HG02840 (cell line): ENCODE data around the gene OR6Q1.

Experiments used
- ATAC-seq: cut with Tn5 transposase; IDR thresholded peaks from one replicate; pipeline ENCODE4 v1.9.1; 2021; ENCODE audit warnings: mild to moderate bottlenecking, moderate library complexity, moderate number of reproducible peaks; ENCODE audit not compliant: unreplicated experiment, low FRiP score

Gene OR6Q1

DNA sequence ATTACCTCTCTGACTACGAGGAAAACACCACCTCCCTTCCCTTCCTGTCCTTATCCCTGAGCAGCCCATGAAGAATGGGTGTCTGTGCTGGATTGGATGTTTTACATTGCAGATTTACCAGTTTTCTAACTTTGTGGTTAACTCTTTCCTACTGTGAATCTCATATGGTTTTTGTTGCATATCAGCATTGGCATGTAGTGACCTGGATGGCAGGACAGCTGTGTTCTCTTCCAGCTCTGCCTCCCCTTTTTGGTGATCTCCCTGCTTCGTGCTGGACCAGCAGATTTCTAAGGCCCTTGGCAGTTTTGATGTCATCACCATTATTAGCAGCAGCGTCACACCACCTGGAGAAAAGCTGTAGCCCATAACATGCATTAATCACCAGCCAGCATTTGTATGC lies 26.7 kb downstream of the OR6Q1 start:
- ATAC-seq: no peak

DNA sequence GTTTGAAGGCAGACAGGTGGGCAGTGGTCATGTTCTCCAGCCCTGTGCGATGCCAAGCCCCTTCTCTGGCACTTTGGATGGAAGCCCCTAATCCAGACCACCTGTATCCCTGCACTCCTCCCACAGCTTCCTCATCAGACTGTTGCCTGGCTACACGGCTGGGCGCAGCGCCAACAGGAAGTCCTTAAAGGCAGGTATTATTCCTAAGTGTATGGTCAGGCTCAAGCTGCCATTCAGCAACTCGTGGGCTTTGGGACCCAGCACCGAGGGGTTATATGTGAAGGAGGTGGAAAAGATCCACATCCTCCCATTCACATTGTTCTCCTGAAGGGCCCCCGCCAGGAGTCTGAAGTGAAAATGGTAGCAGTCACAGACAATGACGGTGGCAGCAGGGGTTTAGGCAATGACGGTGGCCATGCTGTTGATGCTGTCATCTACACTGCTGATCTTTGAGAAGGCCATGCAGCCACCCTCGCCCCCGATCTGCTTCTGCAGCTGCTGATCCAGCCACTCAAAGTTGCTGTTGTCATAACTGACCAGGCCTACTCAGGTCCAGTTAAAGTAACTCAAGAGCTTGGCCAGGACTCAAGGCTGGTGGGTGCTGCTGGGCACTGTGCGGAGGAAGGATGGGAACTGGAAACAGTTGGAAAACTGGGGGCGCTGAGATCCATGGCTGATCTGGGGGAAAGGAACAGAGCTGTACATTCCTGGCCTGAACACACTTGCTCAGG lies 27.7 kb downstream of the OR6Q1 start:
- ATAC-seq: no peak

DNA sequence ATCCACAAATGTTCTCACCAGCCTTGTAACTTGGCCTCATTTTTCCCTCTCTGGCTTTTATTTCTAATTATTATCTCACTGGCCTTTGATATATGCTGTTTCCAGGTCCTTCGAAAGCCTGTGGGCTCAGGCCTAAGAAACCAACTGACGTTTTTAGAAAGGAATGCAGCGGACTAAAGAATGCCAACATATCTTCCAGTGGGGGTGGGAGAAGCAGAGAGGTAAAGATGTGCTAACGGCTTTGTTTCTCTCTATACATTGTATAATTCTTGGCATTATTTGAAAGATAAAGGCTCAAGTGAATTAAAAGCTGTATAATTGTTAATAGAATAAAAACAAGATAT lies 28.2 kb downstream of the OR6Q1 start:
- no peak for ATAC-seq

DNA sequence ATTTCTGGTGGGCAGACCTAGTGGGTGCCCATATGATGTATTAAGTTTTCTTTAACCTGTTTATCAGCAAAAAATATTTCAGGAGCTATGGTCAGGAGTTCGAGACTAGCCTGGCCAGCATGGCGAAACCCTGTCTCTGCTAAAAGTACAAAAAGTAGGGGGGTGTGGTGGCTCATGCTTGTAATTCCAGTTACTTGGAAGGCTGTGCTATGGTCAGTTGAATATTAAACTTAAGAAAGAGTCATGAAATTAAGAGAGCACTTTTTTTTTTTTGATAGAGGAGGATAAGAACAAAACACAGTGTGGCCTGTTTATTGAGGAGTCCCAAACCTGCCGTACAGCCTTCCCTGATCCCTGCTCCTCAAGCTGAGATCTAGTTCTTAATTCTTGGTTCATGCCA lies 29.8 kb downstream of the OR6Q1 start:
- no peak for ATAC-seq

DNA sequence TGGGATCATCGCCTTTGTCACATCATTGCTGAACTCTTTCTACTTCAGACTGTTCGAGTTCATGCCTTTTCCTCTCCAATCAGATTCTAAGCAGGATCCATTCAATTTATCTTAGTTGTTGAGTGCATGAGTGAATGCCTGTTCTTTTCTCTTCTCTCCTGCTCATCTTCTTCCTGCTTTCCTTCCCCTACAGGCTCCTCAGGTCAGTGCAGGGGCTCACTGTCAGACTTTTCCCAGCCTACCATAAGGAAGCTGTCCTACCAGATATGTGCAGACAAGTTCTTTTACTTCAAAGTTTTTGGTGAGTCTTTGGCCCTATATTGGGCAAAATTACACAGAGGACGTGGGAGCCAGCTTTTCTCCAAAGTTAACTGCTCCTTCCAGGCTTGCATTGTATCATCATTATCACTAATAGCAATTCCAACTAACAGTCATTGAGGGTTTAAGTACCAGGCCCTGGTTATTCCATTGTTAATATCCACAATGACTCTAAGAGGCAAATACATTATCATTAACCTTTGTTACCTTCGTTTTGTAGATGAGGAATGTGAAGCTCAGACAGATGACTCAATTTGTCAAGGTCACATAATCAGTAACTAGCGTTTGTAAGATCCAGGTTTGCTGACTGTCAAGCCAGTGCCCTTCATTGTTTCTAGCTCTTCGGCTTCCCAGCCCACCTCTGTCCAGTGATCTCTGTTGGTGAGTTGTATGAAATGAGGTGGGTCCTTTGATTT lies 30.4 kb downstream of the OR6Q1 start:
- no peak for ATAC-seq

DNA sequence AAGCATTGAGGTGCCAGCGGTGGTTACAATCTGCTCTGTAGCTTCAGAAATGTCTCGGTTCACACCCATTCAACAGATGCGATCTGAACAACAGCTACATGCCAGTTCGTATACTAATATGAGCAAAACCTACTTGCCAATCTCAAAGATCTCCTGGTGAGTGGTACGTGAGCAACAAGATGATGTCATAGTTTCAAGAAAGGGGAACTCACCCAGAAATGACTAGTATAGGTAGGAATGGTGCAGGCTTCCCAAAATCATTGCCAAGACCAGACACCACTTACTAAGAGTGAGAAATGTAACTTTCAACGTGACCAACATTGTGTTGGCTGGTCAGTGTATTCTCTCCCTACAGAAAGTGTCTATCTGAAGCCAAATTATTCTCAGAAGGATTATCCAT lies 31.1 kb downstream of the OR6Q1 start:
- no peak for ATAC-seq

DNA sequence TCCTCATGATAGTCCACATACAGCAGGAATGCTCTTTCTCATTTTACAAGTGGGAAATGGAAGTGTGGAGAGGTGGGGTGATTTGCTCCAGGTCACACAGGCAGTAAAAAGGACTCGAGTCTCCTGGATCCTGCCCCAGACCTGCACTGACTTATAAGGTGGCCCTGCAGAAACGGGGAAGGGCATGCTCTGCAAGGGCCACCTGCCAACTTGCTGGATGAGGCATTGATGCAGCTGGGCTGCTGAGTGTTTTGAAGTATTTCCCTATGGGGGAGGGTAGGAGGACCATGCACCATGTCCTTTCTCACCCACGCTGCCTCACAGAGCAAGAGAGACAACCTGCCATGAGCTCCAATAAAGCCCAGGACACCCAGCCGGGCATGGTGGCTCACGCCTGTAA lies 36.9 kb downstream of the OR6Q1 start:
- no peak for ATAC-seq

DNA sequence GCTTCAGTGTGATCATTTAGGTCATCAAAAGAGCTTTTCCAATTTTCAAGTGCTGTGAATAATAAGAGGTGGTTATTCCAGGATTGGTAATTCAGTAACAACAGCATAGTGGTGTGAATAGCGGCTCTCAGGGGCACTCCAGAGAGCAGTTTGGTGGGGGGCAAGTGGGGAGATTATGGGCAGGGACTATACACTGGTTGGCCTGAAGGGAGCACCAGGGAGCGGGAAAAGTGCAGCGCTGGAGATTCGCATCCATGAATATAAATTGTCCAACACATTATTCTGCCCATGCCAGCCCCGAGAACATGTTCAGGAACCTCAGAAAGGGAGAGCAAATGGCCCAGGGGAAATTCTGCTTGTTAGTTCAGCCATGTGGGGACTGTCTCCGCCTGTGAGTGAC lies 37.9 kb downstream of the OR6Q1 start:
- ATAC-seq: no peak

DNA sequence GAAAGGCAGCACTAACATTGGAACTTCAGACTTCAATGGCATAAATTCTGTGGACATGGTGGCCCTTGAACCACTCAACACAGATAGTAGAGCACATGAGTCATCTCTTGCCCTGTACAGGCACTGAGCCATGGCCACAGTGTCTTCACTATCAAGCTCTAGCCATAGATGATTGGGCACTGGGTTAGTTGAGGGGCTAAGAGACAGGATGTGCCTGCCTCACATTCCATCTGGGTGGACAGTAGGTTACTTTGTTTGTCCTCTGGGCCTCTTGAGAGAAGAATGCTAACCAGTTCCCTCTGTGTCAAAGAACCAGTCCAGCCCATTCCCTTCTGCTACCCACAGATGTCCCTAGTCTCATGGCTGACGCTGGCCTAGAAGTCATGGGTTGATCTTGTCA lies 39.8 kb downstream of the OR6Q1 start:
- no peak for ATAC-seq

DNA sequence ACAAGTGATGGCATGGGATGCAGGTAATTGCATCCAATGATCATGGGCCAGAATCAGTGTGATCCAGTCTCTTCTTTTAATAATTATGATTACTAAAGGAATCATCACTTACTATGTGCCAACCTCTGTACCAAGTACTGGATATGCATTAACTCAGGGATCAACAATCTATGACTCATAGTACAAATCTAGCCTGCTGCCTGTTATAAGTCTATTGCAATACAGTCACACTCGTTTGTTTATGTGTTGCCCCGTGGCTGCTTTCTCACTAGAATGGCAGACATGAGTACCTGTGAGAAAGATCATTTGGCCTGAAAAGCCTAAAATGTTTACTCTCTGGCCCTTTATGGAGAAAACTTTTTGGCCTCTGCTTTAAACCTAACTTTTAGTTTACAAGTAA lies 45.0 kb downstream of the OR6Q1 start:
- ATAC-seq: no peak
